ENCODE results near the gene MDFI.

MDFI gene

GRCh38 chr6:41638002-41638934 is at the start of gene MDFI:
Gene MDFI, plus strand, starts transcription at chr6:41638468. Its CDS starts 282 bp downstream, at chr6:41638750.
- Histone ChIP-seq H3K27me3 (ENCODE audit: insufficient read depth, low read length) (no peaks in the 10 kb centered on the region), H2AFZ (ENCODE audit: low read depth, low read length) (peak within 1 kb of the TSS; percentile 83), H3K36me3 (ENCODE audit: insufficient read depth, low read length) (peaks cover 2% of the 10 kb centered on the region), H3K9me3 (ENCODE audit: low read length) (no peaks in the 10 kb centered on the region), H3K4me1 (ENCODE audit: insufficient read depth, low read length) (peaks cover 20% of the 10 kb centered on the region), H3K4me3 (ENCODE audit: low read length) (peak within 1 kb of the TSS; percentile 76)

- H3K9me3 ChIP-seq (ENCODE audit: low read length), result no peaks in the 10 kb centered on the region
- no peak overlapping the region for H3K4me3 ChIP-seq (ENCODE audit: low read length)
- H3K36me3 ChIP-seq (ENCODE audit: insufficient read depth, low read length), result peaks cover 93% of the 10 kb centered on the region
- H2AFZ ChIP-seq (ENCODE audit: low read depth, low read length), result no peak overlapping the region
- no peaks in the 10 kb centered on the region for H3K27me3 ChIP-seq (ENCODE audit: insufficient read depth, low read length)
- peaks cover 18% of the 10 kb centered on the region for H3K4me1 ChIP-seq (ENCODE audit: insufficient read depth, low read length)
Measured at GRCh38 chr6:41589223-41589622, 49.0 kb upstream of the MDFI start.

- Histone ChIP-seq H3K27me3 (ENCODE audit: insufficient read depth, low read length) (no peaks in the 10 kb centered on the region), H2AFZ (ENCODE audit: low read depth, low read length) (no peak overlapping the region), H3K36me3 (ENCODE audit: insufficient read depth, low read length) (peaks cover 93% of the 10 kb centered on the region), H3K4me1 (ENCODE audit: insufficient read depth, low read length) (peaks cover 11% of the 10 kb centered on the region), H3K4me3 (ENCODE audit: low read length) (no peak overlapping the region), H3K9me3 (ENCODE audit: low read length) (no peaks in the 10 kb centered on the region)
Measured at GRCh38 chr6:41589636-41590622, 48.3 kb upstream of the MDFI start.

GRCh38 chr6:41591122-41591521 is 47.1 kb upstream of the MDFI start:
- H3K9me3 ChIP-seq (ENCODE audit: low read length), result no peaks in the 10 kb centered on the region
- no peak overlapping the region for H2AFZ ChIP-seq (ENCODE audit: low read depth, low read length)

GRCh38 chr6:41591859-41592502 is 46.3 kb upstream of the MDFI start:
- no peaks in the 10 kb centered on the region for H3K27me3 ChIP-seq (ENCODE audit: insufficient read depth, low read length)
- no peaks in the 10 kb centered on the region for H3K9me3 ChIP-seq (ENCODE audit: low read length)
- H3K36me3 ChIP-seq (ENCODE audit: insufficient read depth, low read length), result peaks cover 89% of the 10 kb centered on the region
- peaks cover 5% of the 10 kb centered on the region for H3K4me1 ChIP-seq (ENCODE audit: insufficient read depth, low read length)
- H3K4me3 ChIP-seq (ENCODE audit: low read length), result no peak overlapping the region
- no peak overlapping the region for H2AFZ ChIP-seq (ENCODE audit: low read depth, low read length)

More at GRCh38 chr6:41591122-41591521, 47.1 kb upstream of the MDFI start:
- Histone ChIP-seq H3K36me3 (ENCODE audit: insufficient read depth, low read length) (peaks cover 87% of the 10 kb centered on the region), H3K4me3 (ENCODE audit: low read length) (no peak overlapping the region), H3K4me1 (ENCODE audit: insufficient read depth, low read length) (peaks cover 8% of the 10 kb centered on the region), H3K27me3 (ENCODE audit: insufficient read depth, low read length) (no peaks in the 10 kb centered on the region)

GRCh38 chr6:41593406-41593805 is 44.9 kb upstream of the MDFI start:
- Histone ChIP-seq H3K27me3 (ENCODE audit: insufficient read depth, low read length) (no peaks in the 10 kb centered on the region), H3K9me3 (ENCODE audit: low read length) (no peaks in the 10 kb centered on the region), H3K36me3 (ENCODE audit: insufficient read depth, low read length) (peaks cover 86% of the 10 kb centered on the region), H2AFZ (ENCODE audit: low read depth, low read length) (no peak overlapping the region), H3K4me1 (ENCODE audit: insufficient read depth, low read length) (peaks cover 5% of the 10 kb centered on the region), H3K4me3 (ENCODE audit: low read length) (no peak overlapping the region)

- Histone ChIP-seq H3K4me1 (ENCODE audit: insufficient read depth, low read length) (peaks cover 5% of the 10 kb centered on the region), H3K27me3 (ENCODE audit: insufficient read depth, low read length) (no peaks in the 10 kb centered on the region), H3K4me3 (ENCODE audit: low read length) (no peak overlapping the region), H3K36me3 (ENCODE audit: insufficient read depth, low read length) (peaks cover 84% of the 10 kb centered on the region), H3K9me3 (ENCODE audit: low read length) (no peaks in the 10 kb centered on the region), H2AFZ (ENCODE audit: low read depth, low read length) (no peak overlapping the region)
Measured at GRCh38 chr6:41593839-41594238, 44.4 kb upstream of the MDFI start.

GRCh38 chr6:41594326-41594725 is 43.9 kb upstream of the MDFI start:
- no peaks in the 10 kb centered on the region for H3K27me3 ChIP-seq (ENCODE audit: insufficient read depth, low read length)
- H3K9me3 ChIP-seq (ENCODE audit: low read length), result no peaks in the 10 kb centered on the region
- peaks cover 5% of the 10 kb centered on the region for H3K4me1 ChIP-seq (ENCODE audit: insufficient read depth, low read length)
- no peak overlapping the region for H3K4me3 ChIP-seq (ENCODE audit: low read length)
- no peak overlapping the region for H2AFZ ChIP-seq (ENCODE audit: low read depth, low read length)
- H3K36me3 ChIP-seq (ENCODE audit: insufficient read depth, low read length), result peaks cover 82% of the 10 kb centered on the region

GRCh38 chr6:41594766-41595165 is 43.5 kb upstream of the MDFI start:
- Histone ChIP-seq H2AFZ (ENCODE audit: low read depth, low read length) (no peak overlapping the region), H3K36me3 (ENCODE audit: insufficient read depth, low read length) (peaks cover 77% of the 10 kb centered on the region), H3K9me3 (ENCODE audit: low read length) (no peaks in the 10 kb centered on the region), H3K27me3 (ENCODE audit: insufficient read depth, low read length) (no peaks in the 10 kb centered on the region), H3K4me1 (ENCODE audit: insufficient read depth, low read length) (peaks cover 5% of the 10 kb centered on the region), H3K4me3 (ENCODE audit: low read length) (no peak overlapping the region)

GRCh38 chr6:41595166-41595565 is 43.1 kb upstream of the MDFI start:
- H2AFZ ChIP-seq (ENCODE audit: low read depth, low read length), result no peak overlapping the region
- no peak overlapping the region for H3K4me3 ChIP-seq (ENCODE audit: low read length)
- peaks cover 5% of the 10 kb centered on the region for H3K4me1 ChIP-seq (ENCODE audit: insufficient read depth, low read length)
- peaks cover 73% of the 10 kb centered on the region for H3K36me3 ChIP-seq (ENCODE audit: insufficient read depth, low read length)
- no peaks in the 10 kb centered on the region for H3K9me3 ChIP-seq (ENCODE audit: low read length)
- H3K27me3 ChIP-seq (ENCODE audit: insufficient read depth, low read length), result no peaks in the 10 kb centered on the region

- peaks cover 63% of the 10 kb centered on the region for H3K36me3 ChIP-seq (ENCODE audit: insufficient read depth, low read length)
Measured at GRCh38 chr6:41596096-41596685, 42.1 kb upstream of the MDFI start.

GRCh38 chr6:41596807-41597206 is 41.5 kb upstream of the MDFI start:
- H3K4me3 ChIP-seq (ENCODE audit: low read length), result no peak overlapping the region
- H3K36me3 ChIP-seq (ENCODE audit: insufficient read depth, low read length), result peaks cover 57% of the 10 kb centered on the region
- H3K27me3 ChIP-seq (ENCODE audit: insufficient read depth, low read length), result no peaks in the 10 kb centered on the region
- H2AFZ ChIP-seq (ENCODE audit: low read depth, low read length), result no peak overlapping the region
- peaks cover 4% of the 10 kb centered on the region for H3K4me1 ChIP-seq (ENCODE audit: insufficient read depth, low read length)
- no peaks in the 10 kb centered on the region for H3K9me3 ChIP-seq (ENCODE audit: low read length)

More at GRCh38 chr6:41596096-41596685, 42.1 kb upstream of the MDFI start:
- no peaks in the 10 kb centered on the region for H3K9me3 ChIP-seq (ENCODE audit: low read length)
- no peak overlapping the region for H2AFZ ChIP-seq (ENCODE audit: low read depth, low read length)
- H3K4me1 ChIP-seq (ENCODE audit: insufficient read depth, low read length), result peaks cover 3% of the 10 kb centered on the region
- no peak overlapping the region for H3K4me3 ChIP-seq (ENCODE audit: low read length)
- H3K27me3 ChIP-seq (ENCODE audit: insufficient read depth, low read length), result no peaks in the 10 kb centered on the region

All from neuron (in vitro differentiated cells).